ENCODE measurements around the gene AHNAK. TPM values are rescaled to one million over a fixed set of nuclear protein-coding genes. Genes with fewer than 3 reads are reported as not detected.

The AHNAK gene
- total RNA-seq, 2 experiments from 2014 or later = 0.21 to 0.28 TPM

DNA sequence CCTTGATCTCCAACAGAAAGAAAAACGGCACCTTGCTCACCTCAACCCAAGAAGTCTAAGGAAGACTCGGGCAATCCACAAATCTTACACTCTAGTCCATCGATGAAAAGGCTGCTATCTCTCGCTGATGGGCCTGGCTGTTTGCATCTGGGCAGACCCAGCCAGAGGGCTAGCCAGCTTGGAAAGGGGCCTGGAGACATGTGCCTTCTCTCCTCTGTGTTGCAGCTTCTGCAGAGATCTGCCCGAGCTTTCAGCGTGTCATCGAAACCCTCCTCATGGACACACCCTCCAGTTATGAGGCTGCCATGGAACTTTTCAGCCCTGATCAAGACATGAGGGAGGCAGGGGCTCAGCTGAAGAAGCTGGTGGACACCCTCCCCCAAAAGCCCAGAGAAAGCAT lies 124.6 kb downstream of the AHNAK start:
- POLR2A ChIA-PET = no interaction called here
- BruUV-seq (replicated peaks) = no TSS peak
- H2AFZ ChIP-seq (ENCODE audit: low read length) = no peak overlapping the region
- TF ChIP-seq EZH2phosphoT487 (IDR thresholded peaks at IDR 0.05; ENCODE audit: borderline replicate concordance, low read depth, low read length) = no peak
- TF ChIP-seq, protein P1, sequence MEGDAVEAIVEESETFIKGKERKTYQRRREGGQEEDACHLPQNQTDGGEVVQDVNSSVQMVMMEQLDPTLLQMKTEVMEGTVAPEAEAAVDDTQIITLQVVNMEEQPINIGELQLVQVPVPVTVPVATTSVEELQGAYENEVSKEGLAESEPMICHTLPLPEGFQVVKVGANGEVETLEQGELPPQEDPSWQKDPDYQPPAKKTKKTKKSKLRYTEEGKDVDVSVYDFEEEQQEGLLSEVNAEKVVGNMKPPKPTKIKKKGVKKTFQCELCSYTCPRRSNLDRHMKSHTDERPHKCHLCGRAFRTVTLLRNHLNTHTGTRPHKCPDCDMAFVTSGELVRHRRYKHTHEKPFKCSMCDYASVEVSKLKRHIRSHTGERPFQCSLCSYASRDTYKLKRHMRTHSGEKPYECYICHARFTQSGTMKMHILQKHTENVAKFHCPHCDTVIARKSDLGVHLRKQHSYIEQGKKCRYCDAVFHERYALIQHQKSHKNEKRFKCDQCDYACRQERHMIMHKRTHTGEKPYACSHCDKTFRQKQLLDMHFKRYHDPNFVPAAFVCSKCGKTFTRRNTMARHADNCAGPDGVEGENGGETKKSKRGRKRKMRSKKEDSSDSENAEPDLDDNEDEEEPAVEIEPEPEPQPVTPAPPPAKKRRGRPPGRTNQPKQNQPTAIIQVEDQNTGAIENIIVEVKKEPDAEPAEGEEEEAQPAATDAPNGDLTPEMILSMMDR (conservative IDR thresholded peaks at IDR 0.05; ENCODE audit: low read length) = no peak
- no peaks in the 10 kb centered on the region for H3K9me3 ChIP-seq (ENCODE audit: low read length)
- H3K4me3 ChIP-seq (ENCODE audit: low read depth, low read length, poor library complexity, severe bottlenecking) = no peak overlapping the region
- CTCF ChIA-PET (ENCODE audit: unreplicated experiment) = no interaction called here
- no peak overlapping the region for H3K4me2 ChIP-seq (ENCODE audit: low read length)
- H4K20me1 ChIP-seq (ENCODE audit: insufficient read depth, low read length) = no peaks in the 10 kb centered on the region
- DNase-seq (ENCODE audit: low spot score) = no peak
- intact Hi-C loops (cut with micrococcal nuclease; ENCODE audit: unreplicated experiment) = no loop called here
- no peaks in the 10 kb centered on the region for H3K4me1 ChIP-seq (ENCODE audit: insufficient read depth, low read length, poor library complexity, severe bottlenecking)
- no peaks in the 10 kb centered on the region for H3K79me2 ChIP-seq (ENCODE audit: insufficient read depth, low read depth, low read length)
- H3K36me3 ChIP-seq (ENCODE audit: insufficient read depth, low read length) = no peaks in the 10 kb centered on the region
- H3K27ac ChIP-seq (ENCODE audit: low read depth, low read length, poor library complexity, severe bottlenecking) = no peak overlapping the region
- H3K9me2 ChIP-seq (ENCODE audit: insufficient read depth, low read length) = no peaks in the 10 kb centered on the region

DNA sequence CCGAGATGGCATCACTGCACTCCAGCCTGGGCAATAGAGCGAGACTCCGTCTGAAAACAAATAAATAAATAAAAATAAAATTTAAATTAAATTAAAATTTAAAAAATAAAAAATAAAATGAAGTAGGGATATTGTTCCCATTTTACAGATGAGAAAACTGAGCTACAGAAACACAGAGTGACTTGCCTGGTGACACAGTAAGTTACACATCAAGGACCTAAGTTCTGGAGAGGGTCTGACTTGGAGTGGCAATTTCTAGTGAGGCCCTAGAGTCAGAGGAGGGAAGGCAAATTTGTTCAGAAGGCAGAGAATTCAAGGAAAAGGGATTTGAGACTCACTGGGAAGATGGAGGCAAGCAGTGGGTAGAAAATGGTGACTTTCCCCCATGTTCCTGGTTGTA lies 125.7 kb downstream of the AHNAK start:
- no TSS peak for BruUV-seq (replicated peaks)
- Histone ChIP-seq H3K4me1 (ENCODE audit: insufficient read depth, low read length, poor library complexity, severe bottlenecking) (no peaks in the 10 kb centered on the region), H3K27ac (ENCODE audit: low read depth, low read length, poor library complexity, severe bottlenecking) (no peak overlapping the region), H3K9me3 (ENCODE audit: low read length) (no peaks in the 10 kb centered on the region), H3K4me3 (ENCODE audit: low read depth, low read length, poor library complexity, severe bottlenecking) (no peak overlapping the region), H3K4me2 (ENCODE audit: low read length) (no peak overlapping the region), H3K9me2 (ENCODE audit: insufficient read depth, low read length) (no peaks in the 10 kb centered on the region), H3K36me3 (ENCODE audit: insufficient read depth, low read length) (no peaks in the 10 kb centered on the region), H4K20me1 (ENCODE audit: insufficient read depth, low read length) (no peaks in the 10 kb centered on the region), H2AFZ (ENCODE audit: low read length) (no peak overlapping the region), H3K79me2 (ENCODE audit: insufficient read depth, low read depth, low read length) (no peaks in the 10 kb centered on the region)
- intact Hi-C loops (cut with micrococcal nuclease; ENCODE audit: unreplicated experiment) = no loop called here
- ChIA-PET CTCF (ENCODE audit: unreplicated experiment) (no interaction called here), POLR2A (interaction anchor here (0.7 kb wide), 1 partner anchor 462 kb away, joined by 3 read pairs; no protein-coding TSS in a partner anchor)
- TF ChIP-seq, protein P1 (conservative IDR thresholded peaks at IDR 0.05; ENCODE audit: low read length) = no peak
- TF ChIP-seq EZH2phosphoT487 (IDR thresholded peaks at IDR 0.05; ENCODE audit: borderline replicate concordance, low read depth, low read length) = no peak
- DNase-seq (ENCODE audit: low spot score) = no peak

DNA sequence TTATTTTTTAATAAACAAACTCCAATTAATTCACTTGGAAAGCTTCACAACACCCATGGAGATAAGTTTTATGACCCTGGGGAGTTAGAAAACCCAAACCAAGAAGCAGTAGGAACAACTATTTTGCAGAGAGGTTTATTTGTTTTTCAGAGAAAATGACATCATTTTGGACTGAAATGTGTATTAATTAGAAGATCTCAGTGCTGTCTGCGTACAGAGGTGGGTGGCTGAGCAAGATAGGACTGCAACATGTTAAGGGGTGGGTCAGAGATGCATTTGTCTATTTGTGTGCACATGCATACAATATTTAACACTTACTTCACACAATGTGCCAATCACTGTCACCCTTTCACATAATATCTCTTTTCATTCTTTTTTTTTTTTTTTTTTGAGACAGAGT lies 126.7 kb downstream of the AHNAK start:
- no peak for DNase-seq (ENCODE audit: low spot score)
- Histone ChIP-seq H3K36me3 (ENCODE audit: insufficient read depth, low read length) (no peaks in the 10 kb centered on the region), H3K4me3 (ENCODE audit: low read depth, low read length, poor library complexity, severe bottlenecking) (no peak overlapping the region), H3K79me2 (ENCODE audit: insufficient read depth, low read depth, low read length) (no peaks in the 10 kb centered on the region), H3K9me2 (ENCODE audit: insufficient read depth, low read length) (no peaks in the 10 kb centered on the region), H3K9me3 (ENCODE audit: low read length) (no peaks in the 10 kb centered on the region), H3K4me1 (ENCODE audit: insufficient read depth, low read length, poor library complexity, severe bottlenecking) (no peaks in the 10 kb centered on the region), H2AFZ (ENCODE audit: low read length) (no peak overlapping the region), H4K20me1 (ENCODE audit: insufficient read depth, low read length) (no peaks in the 10 kb centered on the region), H3K4me2 (ENCODE audit: low read length) (no peak overlapping the region), H3K27ac (ENCODE audit: low read depth, low read length, poor library complexity, severe bottlenecking) (no peak overlapping the region)
- ChIA-PET CTCF (ENCODE audit: unreplicated experiment) (no interaction called here), POLR2A (interaction anchor here (0.6 to 0.7 kb wide), 3 partner anchors 10 to 684 kb away, joined by 3 read pairs; no protein-coding TSS in a partner anchor)
- no peak for TF ChIP-seq EZH2phosphoT487 (IDR thresholded peaks at IDR 0.05; ENCODE audit: borderline replicate concordance, low read depth, low read length)
- TF ChIP-seq, protein P1 (conservative IDR thresholded peaks at IDR 0.05; ENCODE audit: low read length) = no peak
- no TSS peak for BruUV-seq (replicated peaks)
- intact Hi-C loops (cut with micrococcal nuclease; ENCODE audit: unreplicated experiment) = no loop called here

Data from OCI-LY7 (cell line).